BJ (cell line): ENCODE results near the gene C7orf57. TPM values are rescaled to one million over a fixed set of nuclear protein-coding genes. Genes with fewer than 3 reads are reported as not detected.

Experiments
- CTCF ChIA-PET: fragments of 350-600 bp; formaldehyde crosslinking; extraction: SDS; loops from one replicate; lab custom pipeline; 2021; ENCODE audit warnings: antibody characterized with exemption, inconsistent platforms; lab: Yijun Ruan, JAX
- POLR2A ChIA-PET: fragments of 300-600 bp; sonication (Branson Sonifier 250); formaldehyde crosslinking; extraction: SDS; loops from one replicate; lab custom pipeline; 2021; ENCODE audit warnings: antibody characterized with exemption; lab: Charles Lee
- DNase-seq: peaks from one replicate; pipeline ENCODE4 v3.0.0-alpha.2; 2011; ENCODE audit warnings: low read depth
- H3K27me3 ChIP-seq: 2 replicates; pipeline ENCODE4 v1.6.0; 2011; ENCODE audit warnings: low read length; ENCODE audit not compliant: control insufficient read depth, insufficient read depth
- H3K36me3 ChIP-seq: 2 replicates; pipeline ENCODE4 v1.5.1; 2011; ENCODE audit warnings: low read length; ENCODE audit not compliant: control insufficient read depth, insufficient read depth
- H3K4me3 ChIP-seq: 2 replicates; pipeline ENCODE4 v1.5.1; 2011; ENCODE audit warnings: low read depth, mild to moderate bottlenecking, control low read depth, low read length
- polyA plus RNA-seq: library from polyadenylated mRNA; depleted of rRNA; stranded (reverse); fragments of >200 nt; gene quantifications from 2 replicates; pipeline ENCODE4 v1.2.3, GENCODE V29; 2011
- TF ChIP-seq, protein P1 (sequence below): IDR thresholded peaks from 2 replicates; pipeline ENCODE4 v1.5.1; 2011; ENCODE audit warnings: low read depth, mild to moderate bottlenecking, control low read depth, inconsistent platforms, low read length, moderate library complexity; ENCODE audit not compliant: insufficient read depth

C7orf57 gene
- polyA plus RNA-seq, 1 experiment: 0.07 TPM

DNA sequence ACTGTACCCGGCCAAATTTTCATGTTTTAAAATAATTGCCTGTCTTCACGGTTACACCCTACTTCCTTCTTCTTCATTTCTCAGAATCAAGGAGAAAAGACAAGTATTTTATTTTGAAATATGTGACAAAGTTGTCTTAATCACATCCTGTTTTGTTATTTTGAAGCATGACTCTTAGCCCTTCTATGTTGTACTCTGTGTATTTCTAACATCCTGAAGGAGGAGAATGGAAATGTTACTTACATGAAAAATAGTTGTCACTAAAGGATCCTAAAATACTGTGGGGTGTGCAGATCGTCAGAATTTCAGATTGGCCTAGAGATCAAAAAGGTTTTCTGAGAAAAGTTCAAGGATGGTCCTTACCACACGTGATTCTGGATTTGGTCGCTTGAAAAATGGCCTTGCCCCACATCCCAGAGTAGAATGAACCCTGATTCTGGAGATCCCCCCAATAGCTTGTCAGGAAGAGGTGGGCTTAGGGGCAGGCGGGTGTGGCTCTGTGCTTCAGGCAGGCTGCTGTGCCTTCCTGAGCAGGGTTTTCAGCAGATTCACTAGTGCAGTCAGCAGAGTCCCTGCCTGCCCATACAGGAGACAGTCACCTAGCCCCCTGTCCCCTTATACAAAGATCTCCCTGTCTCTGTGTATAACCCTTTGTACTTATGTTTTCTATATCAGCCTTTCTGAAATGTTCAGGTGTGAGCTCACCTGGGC, 62.3 kb downstream of the C7orf57 start:
- TF ChIP-seq, protein P1, sequence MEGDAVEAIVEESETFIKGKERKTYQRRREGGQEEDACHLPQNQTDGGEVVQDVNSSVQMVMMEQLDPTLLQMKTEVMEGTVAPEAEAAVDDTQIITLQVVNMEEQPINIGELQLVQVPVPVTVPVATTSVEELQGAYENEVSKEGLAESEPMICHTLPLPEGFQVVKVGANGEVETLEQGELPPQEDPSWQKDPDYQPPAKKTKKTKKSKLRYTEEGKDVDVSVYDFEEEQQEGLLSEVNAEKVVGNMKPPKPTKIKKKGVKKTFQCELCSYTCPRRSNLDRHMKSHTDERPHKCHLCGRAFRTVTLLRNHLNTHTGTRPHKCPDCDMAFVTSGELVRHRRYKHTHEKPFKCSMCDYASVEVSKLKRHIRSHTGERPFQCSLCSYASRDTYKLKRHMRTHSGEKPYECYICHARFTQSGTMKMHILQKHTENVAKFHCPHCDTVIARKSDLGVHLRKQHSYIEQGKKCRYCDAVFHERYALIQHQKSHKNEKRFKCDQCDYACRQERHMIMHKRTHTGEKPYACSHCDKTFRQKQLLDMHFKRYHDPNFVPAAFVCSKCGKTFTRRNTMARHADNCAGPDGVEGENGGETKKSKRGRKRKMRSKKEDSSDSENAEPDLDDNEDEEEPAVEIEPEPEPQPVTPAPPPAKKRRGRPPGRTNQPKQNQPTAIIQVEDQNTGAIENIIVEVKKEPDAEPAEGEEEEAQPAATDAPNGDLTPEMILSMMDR: no peak
- ChIA-PET CTCF (interaction anchor here (4.5 kb wide), 1 partner anchor 12 kb away, joined by 32 read pairs; no protein-coding TSS in a partner anchor), POLR2A (no interaction called here)
- H3K36me3 ChIP-seq: peaks cover 15% of the 10 kb centered on the region
- no peak for DNase-seq
- H3K27me3 ChIP-seq: no peaks in the 10 kb centered on the region
- no peak overlapping the region for H3K4me3 ChIP-seq

DNA sequence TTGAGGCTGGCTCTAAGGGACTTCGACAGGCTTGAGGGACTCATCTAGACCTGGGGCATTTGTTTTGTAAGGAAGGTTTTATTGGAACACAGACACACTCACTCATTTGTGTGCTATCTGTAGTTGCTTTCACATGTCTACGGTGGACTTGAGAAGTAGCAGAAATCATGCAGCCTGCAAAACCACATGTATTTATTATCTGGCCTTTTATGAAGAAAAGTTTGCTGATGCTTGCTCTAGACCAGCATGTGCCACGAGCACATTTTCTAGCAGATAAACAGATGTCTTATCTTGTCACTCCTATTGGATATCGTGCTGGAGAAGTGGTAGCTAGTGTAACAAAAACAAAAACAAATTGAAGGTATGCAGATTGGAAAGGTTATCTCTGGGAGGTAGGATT, 63.5 kb downstream of the C7orf57 start:
- H3K36me3 ChIP-seq: peaks cover 17% of the 10 kb centered on the region
- TF ChIP-seq, protein P1: no peak
- ChIA-PET POLR2A (no interaction called here), CTCF (interaction anchor here (4.5 kb wide), 1 partner anchor 11 kb away, joined by 32 read pairs; no protein-coding TSS in a partner anchor)
- no peaks in the 10 kb centered on the region for H3K27me3 ChIP-seq
- DNase-seq: no peak
- H3K4me3 ChIP-seq: no peak overlapping the region

DNA sequence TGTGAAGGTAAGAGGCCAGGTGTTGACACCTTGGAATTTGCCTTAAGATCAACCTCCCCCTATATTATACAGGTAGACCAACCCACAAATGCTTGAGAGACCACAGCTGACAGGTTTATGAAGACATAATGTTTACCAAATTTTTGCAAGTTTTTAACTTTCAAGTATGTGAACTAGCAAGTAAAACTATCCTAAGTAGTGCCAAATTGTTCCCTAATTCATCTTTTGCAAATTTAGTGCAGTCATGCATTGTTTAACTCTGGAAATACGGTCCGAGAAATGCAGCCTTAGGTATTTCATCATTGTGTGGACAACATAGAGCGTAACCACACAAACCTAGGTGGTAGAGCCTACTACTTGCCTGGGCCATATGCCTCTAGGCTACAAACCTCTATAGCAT, 64.4 kb downstream of the C7orf57 start:
- Histone ChIP-seq H3K36me3 (peaks cover 17% of the 10 kb centered on the region), H3K4me3 (no peak overlapping the region), H3K27me3 (no peaks in the 10 kb centered on the region)
- TF ChIP-seq, protein P1: no peak
- no peak for DNase-seq
- CTCF ChIA-PET: interaction anchor here (1.0 to 4.5 kb wide), 2 partner anchors 10 to 155 kb away, joined by 4 to 32 read pairs; no protein-coding TSS in a partner anchor
- POLR2A ChIA-PET: no interaction called here

DNA sequence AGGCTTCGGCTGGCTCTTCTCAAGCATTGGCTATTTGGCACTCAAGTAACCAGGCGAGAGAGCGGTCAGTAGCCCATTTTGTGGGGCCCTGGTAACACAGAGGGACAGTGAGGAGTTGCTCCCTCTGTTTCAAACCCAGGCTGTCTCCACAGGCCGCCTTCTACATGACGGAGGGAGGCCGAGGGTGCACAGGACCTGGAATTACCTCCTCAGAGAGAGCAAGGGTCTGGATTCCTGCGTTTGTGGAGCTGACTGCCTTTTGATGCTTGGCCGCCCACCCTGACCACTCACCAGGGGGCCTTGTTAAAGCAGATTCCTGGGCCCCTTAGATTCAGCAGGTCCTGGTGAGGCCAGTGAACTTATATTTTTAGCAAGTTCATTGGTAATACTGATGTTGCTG, 66.0 kb downstream of the C7orf57 start:
- Histone ChIP-seq H3K27me3 (no peaks in the 10 kb centered on the region), H3K36me3 (peaks cover 19% of the 10 kb centered on the region), H3K4me3 (no peak overlapping the region)
- DNase-seq: no peak
- TF ChIP-seq, protein P1: no peak
- POLR2A ChIA-PET: no interaction called here
- CTCF ChIA-PET: interaction anchor here (1.9 to 4.5 kb wide), 2 partner anchors 8 to 133 kb away, joined by 4 to 32 read pairs; no protein-coding TSS in a partner anchor

DNA sequence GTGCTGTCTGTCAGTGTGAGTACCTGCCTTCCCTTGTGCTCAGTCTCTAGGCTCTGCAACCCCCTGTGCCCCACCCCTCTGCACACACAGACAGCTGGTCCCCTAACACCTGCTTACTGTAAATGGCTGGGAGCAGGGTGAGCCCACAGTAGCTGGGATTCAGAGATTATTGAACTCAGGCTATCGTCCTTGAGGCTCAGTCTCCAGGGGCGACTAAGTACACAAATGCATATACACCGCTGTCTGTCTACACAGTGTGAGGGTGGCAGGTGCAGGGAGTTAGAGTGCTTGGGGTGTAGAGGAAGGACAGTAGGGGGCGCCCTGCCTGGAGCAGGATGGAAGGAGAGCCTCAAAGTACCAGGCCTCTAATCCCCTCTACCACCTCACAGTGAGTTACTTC, 66.6 kb downstream of the C7orf57 start:
- POLR2A ChIA-PET: no interaction called here
- no peaks in the 10 kb centered on the region for H3K27me3 ChIP-seq
- CTCF ChIA-PET: interaction anchor here (1.3 to 4.5 kb wide), 4 partner anchors 8 to 133 kb away, joined by 3 to 32 read pairs (median 12); no protein-coding TSS in a partner anchor
- H3K36me3 ChIP-seq: peaks cover 22% of the 10 kb centered on the region
- H3K4me3 ChIP-seq: no peak overlapping the region
- TF ChIP-seq, protein P1: peak; percentile 22; the same call in 1 of the 2 replicates
- no peak for DNase-seq
